Activated CD8-positive, alpha-beta memory T cell treated with anti-CD3 and anti-CD28 coated beads, Interleukin-2, amount 50 U/mL, for 1 hour (primary cell): ENCODE data around the gene GOLGA6D.
"Not testable (repeated sequence)": the region's sequence is repeated elsewhere in the genome, so short reads cannot be mapped to it uniquely, and the experiment has no call there.

ENCODE experiments used
- DNase-seq: peaks from one replicate; pipeline ENCODE4 v3.0.0-alpha.2; 2020; ENCODE audit errors: extremely low read depth

The GOLGA6D gene

DNA sequence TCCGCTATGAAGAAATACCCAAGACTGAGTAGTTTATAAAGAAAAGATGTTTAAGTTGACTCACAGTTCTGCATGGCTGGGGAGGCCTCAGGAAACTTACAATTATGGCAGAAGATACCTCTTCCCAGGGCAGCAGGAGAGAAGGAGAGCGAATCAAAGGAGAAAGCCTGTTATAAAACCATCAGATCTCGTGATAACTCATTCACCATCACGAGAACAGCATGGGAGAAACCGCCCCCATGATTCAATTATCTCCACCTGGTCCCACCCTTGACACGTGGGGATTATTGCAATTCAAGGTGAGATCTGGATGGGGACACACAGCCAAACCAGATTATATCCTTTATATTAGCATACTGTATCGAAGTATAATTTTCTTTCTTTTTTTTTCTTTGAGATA, 49.5 kb downstream of the GOLGA6D start:
- not testable (repeated sequence) for DNase-seq

DNA sequence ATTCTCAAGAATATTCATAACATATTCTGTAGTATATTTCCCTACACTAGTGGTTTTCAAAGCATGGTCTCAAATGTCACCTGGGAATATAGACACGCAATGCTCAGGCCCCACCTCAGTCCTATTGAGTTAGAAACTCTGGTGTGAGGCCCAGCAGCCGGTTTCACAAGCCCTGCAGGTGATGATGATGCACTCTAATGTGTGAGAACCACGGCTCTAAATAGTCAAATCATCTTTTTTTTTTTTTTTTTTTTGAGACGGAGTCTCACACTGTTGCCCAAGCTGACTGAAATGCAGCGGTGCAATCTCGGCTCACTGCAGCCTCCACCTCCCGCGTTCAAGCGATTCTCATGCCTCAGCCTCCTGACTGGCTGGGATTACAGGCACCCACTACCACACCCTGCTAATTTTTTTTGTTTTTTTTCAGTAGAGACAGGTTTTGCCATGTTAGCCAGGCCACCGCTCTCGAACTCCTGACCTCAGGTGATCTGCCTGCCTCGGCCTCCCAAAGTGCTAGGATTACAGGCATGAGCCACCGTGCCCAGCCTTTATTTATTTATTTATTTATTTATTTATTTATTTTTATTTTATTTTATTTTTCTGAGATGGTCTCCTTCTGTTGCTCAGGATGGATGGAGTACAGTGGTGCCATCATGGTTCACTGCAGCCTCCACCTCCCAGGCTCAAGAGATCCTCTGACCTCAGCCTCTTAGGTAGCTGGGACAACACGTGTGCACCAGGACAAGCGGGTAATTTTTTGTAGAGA, 51.2 kb downstream of the GOLGA6D start:
- not testable (repeated sequence) for DNase-seq

DNA sequence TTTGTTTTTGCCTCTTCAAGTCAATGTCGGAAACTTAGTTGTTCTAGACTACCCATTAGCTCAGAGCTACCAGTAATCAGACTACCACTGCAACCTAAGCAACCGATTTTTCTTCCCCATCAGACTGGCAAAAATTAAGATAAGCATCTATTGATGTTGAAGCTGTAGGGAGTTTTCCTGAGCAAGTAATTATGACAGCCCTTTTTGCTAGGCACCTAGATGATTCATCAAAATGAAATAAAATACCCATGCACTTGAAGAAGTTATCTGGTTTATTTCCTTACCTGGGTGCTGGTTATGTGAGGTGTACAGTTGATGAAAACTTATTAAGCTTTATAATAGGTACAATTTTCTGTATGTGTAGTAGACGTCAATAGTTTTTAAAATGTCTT, 52.7 kb downstream of the GOLGA6D start:
- DNase-seq, result no peak

DNA sequence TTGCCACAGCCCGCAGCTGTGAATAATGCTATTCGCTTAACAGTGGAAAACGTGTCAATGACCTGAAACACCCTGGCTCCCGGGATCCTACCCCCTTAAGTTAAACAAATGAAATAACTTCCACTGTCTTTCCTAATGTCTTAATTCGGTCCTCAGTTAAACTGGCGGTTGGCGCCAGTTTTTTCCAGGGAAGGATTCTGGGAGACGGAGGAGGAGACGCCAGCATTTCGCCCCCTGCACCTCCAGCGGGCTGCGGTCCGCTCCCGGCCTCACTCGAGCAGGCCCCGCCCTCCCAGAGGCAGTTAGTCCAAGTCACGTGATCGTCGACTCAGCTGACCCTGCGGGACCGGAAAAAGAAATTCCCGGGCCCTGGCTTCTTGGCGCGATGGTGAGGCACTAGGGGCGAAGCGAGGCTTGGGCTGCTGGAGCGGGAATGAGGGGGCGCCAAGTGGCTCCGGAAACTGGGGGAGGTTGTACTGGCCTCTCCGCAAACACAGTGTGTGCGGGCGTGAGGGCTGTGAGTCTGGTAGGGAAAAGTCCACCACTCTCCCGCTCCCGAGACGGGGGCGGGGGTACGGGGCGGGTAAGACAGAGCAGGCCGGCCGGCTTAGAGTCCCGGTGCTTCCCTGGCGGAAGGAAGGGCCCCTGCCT, 53.2 kb downstream of the GOLGA6D start, which contains the start of gene COMMD4:
COMMD4 (plus strand) TSS at position 359 of the 651 bp plus-strand sequence; CDS start at position 386, 27 bp downstream.
- no peak for DNase-seq

DNA sequence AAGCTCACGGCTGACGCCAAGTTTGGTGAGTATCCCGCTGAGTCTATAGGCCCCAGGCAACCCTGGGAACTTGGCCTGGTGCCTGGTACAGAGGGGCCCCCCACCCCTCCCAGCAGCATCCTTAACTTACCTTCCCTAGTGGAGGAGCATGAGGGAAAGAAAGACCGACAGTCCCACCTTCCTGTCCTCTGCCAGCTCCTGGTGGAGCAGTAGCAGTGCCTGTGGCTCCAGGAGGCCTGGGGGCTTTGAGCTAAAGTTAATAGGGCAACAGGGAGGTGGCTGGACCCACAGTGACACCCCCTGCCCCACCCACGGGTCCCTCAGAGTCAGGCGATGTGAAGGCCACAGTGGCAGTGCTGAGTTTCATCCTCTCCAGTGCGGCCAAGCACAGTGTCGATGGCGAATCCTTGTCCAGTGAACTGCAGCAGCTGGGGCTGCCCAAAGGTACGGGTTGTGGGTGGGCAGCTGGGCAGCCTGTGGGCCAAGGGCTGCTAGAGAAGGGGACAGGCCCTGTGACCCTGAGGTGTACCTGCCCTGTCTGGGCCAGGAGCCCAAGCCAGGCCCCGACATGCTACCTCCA, 56.1 kb downstream of the GOLGA6D start:
- DNase-seq, result no peak

DNA sequence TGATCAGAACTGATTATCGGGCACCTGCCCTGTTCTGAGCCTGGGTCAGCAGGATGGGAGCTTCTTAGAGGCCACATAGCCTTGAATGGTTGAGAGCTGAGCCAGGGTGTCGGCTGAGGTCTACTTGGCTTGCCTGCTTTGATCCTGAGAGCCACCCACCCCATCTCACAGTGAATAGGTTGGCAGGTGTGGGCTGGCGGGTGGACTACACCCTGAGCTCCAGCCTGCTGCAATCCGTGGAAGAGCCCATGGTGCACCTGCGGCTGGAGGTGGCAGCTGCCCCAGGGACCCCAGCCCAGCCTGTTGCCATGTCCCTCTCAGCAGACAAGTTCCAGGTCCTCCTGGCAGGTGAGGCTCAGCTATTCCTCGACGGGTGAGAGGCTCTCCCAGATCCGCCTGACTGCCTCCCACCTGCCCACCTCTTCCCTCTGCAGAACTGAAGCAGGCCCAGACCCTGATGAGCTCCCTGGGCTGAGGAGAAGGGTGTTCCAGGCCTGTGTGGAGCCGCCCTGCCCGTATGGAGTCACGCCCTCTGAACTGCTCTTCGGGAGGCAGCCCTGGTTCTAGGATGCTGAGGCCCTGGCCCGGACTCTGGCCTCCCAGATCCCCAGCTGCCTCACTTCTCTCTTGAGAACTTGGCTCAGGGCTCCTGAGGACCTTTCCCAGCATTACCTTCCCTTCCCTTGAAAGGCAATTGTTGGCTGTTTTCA, 57.1 kb downstream of the GOLGA6D start:
- DNase-seq, result no peak

DNA sequence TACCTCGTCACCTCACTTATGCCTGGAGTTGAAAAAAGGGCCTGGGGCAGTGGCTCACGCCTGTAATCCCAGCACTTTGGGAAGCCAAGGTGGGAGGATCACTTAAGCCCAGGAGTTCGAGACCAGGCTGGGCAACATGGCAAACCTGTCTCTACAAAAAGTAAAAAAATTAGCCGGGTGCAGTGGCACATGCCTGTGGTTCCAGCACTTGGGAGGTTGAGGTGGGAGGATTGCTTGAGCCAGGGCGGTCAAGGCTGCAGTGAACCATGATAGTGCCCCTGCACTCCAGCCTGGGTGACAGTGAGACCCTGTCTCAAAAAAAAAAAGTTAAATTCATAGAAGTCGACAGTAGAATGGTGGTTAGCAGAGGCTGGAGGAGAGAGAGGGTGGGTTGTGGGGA, 59.6 kb downstream of the GOLGA6D start:
- DNase-seq, result no peak

DNA sequence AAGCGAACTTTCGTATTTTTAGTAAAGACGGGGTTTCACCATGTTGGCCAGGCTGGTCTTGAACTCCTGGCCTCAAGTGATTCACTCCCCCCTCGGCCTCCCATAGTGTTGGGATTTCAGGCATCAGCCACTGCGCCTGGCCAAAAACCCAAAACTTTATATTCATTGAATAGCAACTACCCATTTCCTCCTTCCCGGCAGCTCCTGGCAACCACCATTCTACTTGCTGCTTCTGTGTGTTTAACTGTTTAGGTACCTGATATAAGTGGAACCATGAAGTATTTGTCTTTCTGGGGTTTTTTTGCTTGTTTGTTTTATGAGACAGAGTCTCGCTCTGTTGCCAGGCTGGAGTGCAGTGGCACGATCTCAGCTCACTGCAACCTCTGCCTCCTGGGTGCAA, 61.3 kb downstream of the GOLGA6D start:
- DNase-seq, result not testable (repeated sequence)
